Lung (tissue), 12 donors: ENCODE data around the gene QKI. TPM values are rescaled to one million over a fixed set of nuclear protein-coding genes. Genes with fewer than 3 reads are reported as not detected.

Experiments used
- ATAC-seq: fragments of 200-7000 bp; cut with Tn5 transposase; one replicate; pipeline ENCODE4 v1.9.1; 2020; ENCODE audit warnings: moderate number of reproducible peaks; ENCODE audit not compliant: insufficient read depth, low FRiP score
- DNase-seq, 3 donors: peaks; one replicate each; pipeline ENCODE4 v3.0.0-alpha.2; 2013 to 2017
- H3K27ac ChIP-seq, 2 donors: one replicate each; pipeline ENCODE4 v1.5.1; 2013; ENCODE audit warnings: mild to moderate bottlenecking in 2 of 2, moderate library complexity in 2 of 2, control low read depth in 1 of 2, inconsistent platforms in 1 of 2, low read depth in 1 of 2, low read length in 1 of 2
- H3K27me3 ChIP-seq, 3 donors: one replicate each; pipeline ENCODE4 v1.5.1; 2013; ENCODE audit warnings: low read length in 2 of 3; ENCODE audit not compliant: control insufficient read depth in 3 of 3, insufficient read depth in 3 of 3
- H3K36me3 ChIP-seq, 4 donors: one replicate each; pipeline ENCODE4 v1.5.1; 2013; ENCODE audit warnings: low read length in 4 of 4, mild to moderate bottlenecking in 1 of 4, moderate library complexity in 1 of 4; ENCODE audit not compliant: control insufficient read depth in 4 of 4, insufficient read depth in 4 of 4
- H3K4me1 ChIP-seq, 5 donors: one replicate each; pipeline ENCODE4 v1.5.1; 2013; ENCODE audit warnings: low read length in 5 of 5, mild to moderate bottlenecking in 2 of 5, moderate library complexity in 1 of 5; ENCODE audit not compliant: control insufficient read depth in 5 of 5, insufficient read depth in 5 of 5
- H3K4me3 ChIP-seq: one replicate; pipeline ENCODE4 v1.5.1; 2013; ENCODE audit warnings: mild to moderate bottlenecking, control low read depth, moderate library complexity
- H3K9ac ChIP-seq, 2 donors: one replicate each; pipeline ENCODE4 v1.5.1; 2013; ENCODE audit warnings: low read length in 2 of 2, control low read depth in 1 of 2; ENCODE audit not compliant: insufficient read depth in 1 of 2
- H3K9me3 ChIP-seq, 4 donors: one replicate each; pipeline ENCODE4 v1.5.1; 2013; ENCODE audit warnings: low read length in 3 of 4, mild to moderate bottlenecking in 1 of 4, moderate library complexity in 1 of 4; ENCODE audit not compliant: control insufficient read depth in 4 of 4, insufficient read depth in 3 of 4
- WGBS, 2 donors: extraction: QIAGEN DNeasy Blood & Tissue Kit; methylation state at CpG; one replicate each; pipeline ENCODE4 v1.1.7; 2013; 5-methylcytosine and 5-hydroxymethylcytosine counted together
- polyA plus RNA-seq, 2 donors: library from polyadenylated mRNA; stranded (reverse); fragments of 200-250 nt; gene quantifications; one replicate each; pipeline ENCODE4 v1.2.1, GENCODE V29; 2013
- total RNA-seq, 2 donors: library from RNA; depleted of rRNA in 1 of 2; stranded (reverse); fragments of >200 nt in 1 of 2; gene quantifications; one replicate each; pipeline ENCODE4 v1.2.1, GENCODE V29; 2014 to 2021
- TF ChIP-seq, protein P1 (sequence below): IDR thresholded peaks from 2 replicates; pipeline ENCODE4 v1.5.1; 2012; ENCODE audit warnings: mild to moderate bottlenecking; ENCODE audit errors: control extremely low read depth, extremely low read depth
- donor health status: control.
- donor health status: control.
- donor health status: Bipolar disorder and iron deficiency.
- donor health status: healthy.
- donor health status: DM: yes; HTN: yes; CAD: no.

The QKI gene
- total and polyA plus RNA-seq, 4 donors: 20.6 to 228 (median 114) TPM

DNA sequence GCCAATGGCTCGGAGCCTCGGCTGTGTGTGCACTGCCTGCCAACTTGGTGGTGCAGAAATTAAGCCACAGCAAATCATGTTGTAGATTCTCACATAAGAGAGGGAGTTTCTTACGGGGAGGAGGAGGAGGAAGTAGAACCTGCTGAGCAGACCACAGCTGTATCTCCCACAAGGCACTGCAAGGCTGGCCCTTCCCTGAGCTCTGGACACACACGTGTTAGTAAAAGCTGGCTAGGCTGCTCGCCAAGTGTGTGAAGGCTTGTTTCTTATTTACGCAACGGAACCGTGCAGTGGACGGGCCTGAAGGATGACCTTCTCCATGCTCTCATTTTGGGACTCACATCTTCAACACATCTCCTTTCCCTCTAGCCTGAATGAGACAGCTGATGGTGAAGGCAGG is 15.7 kb upstream of the QKI start:
- TF ChIP-seq, protein P1, sequence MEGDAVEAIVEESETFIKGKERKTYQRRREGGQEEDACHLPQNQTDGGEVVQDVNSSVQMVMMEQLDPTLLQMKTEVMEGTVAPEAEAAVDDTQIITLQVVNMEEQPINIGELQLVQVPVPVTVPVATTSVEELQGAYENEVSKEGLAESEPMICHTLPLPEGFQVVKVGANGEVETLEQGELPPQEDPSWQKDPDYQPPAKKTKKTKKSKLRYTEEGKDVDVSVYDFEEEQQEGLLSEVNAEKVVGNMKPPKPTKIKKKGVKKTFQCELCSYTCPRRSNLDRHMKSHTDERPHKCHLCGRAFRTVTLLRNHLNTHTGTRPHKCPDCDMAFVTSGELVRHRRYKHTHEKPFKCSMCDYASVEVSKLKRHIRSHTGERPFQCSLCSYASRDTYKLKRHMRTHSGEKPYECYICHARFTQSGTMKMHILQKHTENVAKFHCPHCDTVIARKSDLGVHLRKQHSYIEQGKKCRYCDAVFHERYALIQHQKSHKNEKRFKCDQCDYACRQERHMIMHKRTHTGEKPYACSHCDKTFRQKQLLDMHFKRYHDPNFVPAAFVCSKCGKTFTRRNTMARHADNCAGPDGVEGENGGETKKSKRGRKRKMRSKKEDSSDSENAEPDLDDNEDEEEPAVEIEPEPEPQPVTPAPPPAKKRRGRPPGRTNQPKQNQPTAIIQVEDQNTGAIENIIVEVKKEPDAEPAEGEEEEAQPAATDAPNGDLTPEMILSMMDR: no peak
- WGBS, 2 donors: 53 to 69% methylated on average over 9 of the region's 9 CpGs
- H3K4me1 ChIP-seq: peaks cover 2 to 14% (median 7%) of the 10 kb centered on the region in 5 donors
- H3K9me3 ChIP-seq: no peaks in the 10 kb centered on the region
- no peak overlapping the region for H3K27ac ChIP-seq
- H3K27me3 ChIP-seq: no peaks in the 10 kb centered on the region
- no peak overlapping the region for H3K4me3 ChIP-seq
- peak; percentile 61 for ATAC-seq
- H3K9ac ChIP-seq: no peak overlapping the region
- peak; percentile 22 to 65 (median 37) for DNase-seq
- H3K36me3 ChIP-seq: no peaks in the 10 kb centered on the region

DNA sequence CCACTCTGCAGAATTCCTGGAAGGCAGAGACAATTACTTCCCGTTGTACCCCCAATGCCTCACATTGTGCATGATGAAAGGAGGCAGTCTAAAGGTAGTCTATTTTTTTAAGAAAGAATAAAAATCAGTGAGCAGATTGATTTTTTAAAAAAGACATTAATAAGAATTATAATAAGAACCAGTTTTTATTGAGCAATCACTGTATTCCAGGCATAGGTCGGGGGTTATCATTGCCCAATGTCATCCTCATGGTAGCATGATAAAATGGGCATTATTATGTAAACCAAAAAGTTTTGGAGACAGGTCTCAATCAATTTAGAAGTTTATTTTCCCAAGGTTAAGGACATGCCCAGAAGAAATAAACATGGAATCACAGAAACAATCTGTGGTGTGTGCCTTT is 14.0 kb upstream of the QKI start:
- Histone ChIP-seq H3K9ac (no peak overlapping the region), H3K4me1 (peaks cover 2 to 24% (median 15%) of the 10 kb centered on the region in 5 donors), H3K9me3 (no peaks in the 10 kb centered on the region), H3K27ac (no peak overlapping the region), H3K36me3 (no peaks in the 10 kb centered on the region), H3K4me3 (no peak overlapping the region), H3K27me3 (no peaks in the 10 kb centered on the region)
- WGBS, 2 donors: 75 to 80% methylated on average over 2 of the region's 2 CpGs
- TF ChIP-seq, protein P1: no peak
- ATAC-seq: no peak
- no peak for DNase-seq

GRCh38 chr6:163401039-163401885 is 13.3 kb upstream of the QKI start:
- TF ChIP-seq, protein P1: no peak
- ATAC-seq (no peak), DNase-seq (no peak)
- no peaks in the 10 kb centered on the region for H3K9me3 ChIP-seq
- no peaks in the 10 kb centered on the region for H3K36me3 ChIP-seq
- no peaks in the 10 kb centered on the region for H3K27me3 ChIP-seq
- peaks cover 2 to 31% (median 15%) of the 10 kb centered on the region in 5 donors for H3K4me1 ChIP-seq
- 93 to 97% methylated on average over 14 of the region's 14 CpGs for WGBS, 2 donors
- no peak overlapping the region for H3K27ac ChIP-seq
- H3K9ac ChIP-seq: no peak overlapping the region
- no peak overlapping the region for H3K4me3 ChIP-seq

- TF ChIP-seq, protein P1: no peak
- H3K4me3 ChIP-seq: no peak overlapping the region
- H3K27me3 ChIP-seq: no peaks in the 10 kb centered on the region
- H3K27ac ChIP-seq: no peak overlapping the region
- H3K9me3 ChIP-seq: no peaks in the 10 kb centered on the region
- DNase-seq (no peak), ATAC-seq (no peak)
- 94 to 96% methylated on average over 7 of the region's 7 CpGs for WGBS, 2 donors
- H3K4me1 ChIP-seq: peaks cover 0 to 18% (median 14%) of the 10 kb centered on the region in 5 donors
- no peak overlapping the region for H3K9ac ChIP-seq
- no peaks in the 10 kb centered on the region for H3K36me3 ChIP-seq
These were observed 11.9 kb upstream of the QKI start for GRCh38 chr6:163402616-163403015.
